Activated effector memory CD4-positive, alpha-beta T cell treated with anti-CD3 and anti-CD28 coated beads, Interleukin-2, amount 50 U/mL, for 16 hours (primary cell): ENCODE results near the gene TMPO.
A peak's percentile ranks its signal among the peaks of the same experiment; 100 is the strongest.
"Not testable (repeated sequence)": the region's sequence is repeated elsewhere in the genome, so short reads cannot be mapped to it uniquely, and the experiment has no call there.

Source experiments
- DNase-seq: peaks from one replicate; pipeline ENCODE4 v3.0.0-alpha.2; 2020

Gene TMPO

GRCh38 chr12:98515287-98516110, at the start of gene TMPO:
Gene TMPO, plus strand, starts transcription at chr12:98515590. Its CDS starts 278 bp downstream, at chr12:98515868.
- peak; percentile 98 for DNase-seq

GRCh38 chr12:98465950-98466602, 49.3 kb upstream of the TMPO start:
- DNase-seq, result no peak

GRCh38 chr12:98466640-98467400, 48.6 kb upstream of the TMPO start:
- no peak for DNase-seq

- DNase-seq, result peak; percentile 22
Measured at GRCh38 chr12:98469109-98469508, 46.3 kb upstream of the TMPO start.

GRCh38 chr12:98470469-98471082, 44.8 kb upstream of the TMPO start:
- peak; percentile 16 for DNase-seq

GRCh38 chr12:98471085-98471484, 44.3 kb upstream of the TMPO start:
- DNase-seq, result no peak

GRCh38 chr12:98475565-98475908, 39.9 kb upstream of the TMPO start:
- no peak for DNase-seq

- DNase-seq, result no peak
Measured at GRCh38 chr12:98478606-98479005, 36.8 kb upstream of the TMPO start.

- DNase-seq, result no peak
Measured at GRCh38 chr12:98483621-98484503, 31.5 kb upstream of the TMPO start.

GRCh38 chr12:98485792-98486340, 29.5 kb upstream of the TMPO start:
- no peak for DNase-seq

- DNase-seq, result not testable (repeated sequence)
Measured at GRCh38 chr12:98488416-98488815, 27.0 kb upstream of the TMPO start.

- no peak for DNase-seq
Measured at GRCh38 chr12:98489176-98489575, 26.2 kb upstream of the TMPO start.

GRCh38 chr12:98490501-98491453, 24.6 kb upstream of the TMPO start:
- peak; percentile 94 for DNase-seq

GRCh38 chr12:98492580-98493140, 22.7 kb upstream of the TMPO start:
- DNase-seq, result no peak

GRCh38 chr12:98501266-98501629, 14.1 kb upstream of the TMPO start:
- DNase-seq, result not testable (repeated sequence)

GRCh38 chr12:98503342-98503591, 12.1 kb upstream of the TMPO start:
- DNase-seq, result peak; percentile 93

- peak; percentile 97 for DNase-seq
Measured at GRCh38 chr12:98503592-98504367, 11.6 kb upstream of the TMPO start.

- no peak for DNase-seq
Measured at GRCh38 chr12:98504368-98504617, 11.1 kb upstream of the TMPO start.

- no peak for DNase-seq
Measured at GRCh38 chr12:98509063-98509462, 6.3 kb upstream of the TMPO start.

- DNase-seq, result not testable (repeated sequence)
Measured at GRCh38 chr12:98511806-98512205, 3.6 kb upstream of the TMPO start.
